GM18511 (cell line): ENCODE measurements around the gene CENPB.

Source experiments
- ATAC-seq: cut with Tn5 transposase; IDR thresholded peaks from one replicate; pipeline ENCODE4 v1.9.1; 2021; ENCODE audit warnings: mild to moderate bottlenecking, moderate library complexity; ENCODE audit not compliant: unreplicated experiment

The CENPB gene

DNA sequence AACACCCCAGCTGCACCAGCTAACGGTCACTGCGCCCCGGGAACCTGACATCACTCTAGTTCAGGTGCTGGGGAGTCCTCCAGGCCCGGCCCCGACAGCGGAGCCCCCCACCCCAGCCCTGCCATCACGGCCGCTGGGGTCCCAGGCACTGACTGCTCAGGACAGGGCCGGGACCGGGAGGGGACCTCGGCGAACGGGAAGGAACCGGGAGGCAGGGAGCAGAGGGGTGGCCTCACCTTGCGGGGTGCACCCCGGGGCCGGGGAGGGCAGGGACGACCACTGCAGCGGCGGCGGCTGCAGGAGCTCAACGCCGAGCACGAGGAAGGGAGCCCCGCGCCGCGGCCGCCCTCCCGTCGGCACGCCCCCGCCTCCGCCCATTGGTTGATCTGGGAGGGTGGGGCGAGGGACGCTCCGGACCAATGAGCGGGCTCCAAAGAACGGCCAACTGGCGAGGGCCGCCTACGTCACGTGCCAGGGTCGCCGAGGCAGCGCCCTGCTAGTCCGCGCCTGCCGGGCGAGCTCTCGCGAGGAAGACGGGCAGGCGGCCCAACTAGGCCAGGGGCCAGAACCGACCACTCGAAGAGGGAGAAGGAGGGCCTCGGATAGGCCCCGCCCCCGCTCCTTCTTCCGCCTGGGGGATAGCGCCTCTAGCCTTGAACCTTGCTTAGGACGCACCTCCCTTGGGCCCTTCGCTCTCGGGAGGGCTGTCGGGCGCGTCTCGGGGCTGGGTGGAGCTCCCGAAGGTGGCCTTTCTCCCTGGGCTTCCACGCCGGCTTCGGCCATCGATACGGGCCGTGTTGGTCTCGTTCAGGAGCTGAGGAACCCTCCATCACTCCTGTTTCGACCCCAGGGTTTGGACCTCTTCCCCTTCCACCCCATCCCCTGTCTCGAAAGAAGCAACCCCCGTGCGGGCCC, 18.9 kb downstream of the CENPB start, which contains the start of gene ADISSP:
Gene ADISSP (minus strand): TSS at position 327 of the 915 bp plus-strand sequence. CDS start 7,653 bp downstream, outside the sequence.
- peak; percentile 93 for ATAC-seq

DNA sequence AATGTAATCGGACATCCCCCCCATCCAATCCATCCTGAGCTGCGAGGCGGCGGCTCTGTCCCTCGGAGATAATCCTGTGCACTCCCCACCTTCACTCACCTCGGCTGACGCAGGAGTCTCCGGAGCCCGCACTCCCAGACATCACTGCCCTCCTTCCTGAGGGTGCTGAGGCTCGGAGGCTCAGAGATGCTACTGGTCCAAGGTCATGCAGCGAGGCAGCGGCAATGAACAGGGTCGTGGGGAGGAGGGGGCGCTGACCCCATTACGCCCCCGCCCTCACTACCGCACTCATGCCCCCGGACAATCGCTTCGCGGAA, 19.5 kb downstream of the CENPB start:
- ATAC-seq, result peak; percentile 6

DNA sequence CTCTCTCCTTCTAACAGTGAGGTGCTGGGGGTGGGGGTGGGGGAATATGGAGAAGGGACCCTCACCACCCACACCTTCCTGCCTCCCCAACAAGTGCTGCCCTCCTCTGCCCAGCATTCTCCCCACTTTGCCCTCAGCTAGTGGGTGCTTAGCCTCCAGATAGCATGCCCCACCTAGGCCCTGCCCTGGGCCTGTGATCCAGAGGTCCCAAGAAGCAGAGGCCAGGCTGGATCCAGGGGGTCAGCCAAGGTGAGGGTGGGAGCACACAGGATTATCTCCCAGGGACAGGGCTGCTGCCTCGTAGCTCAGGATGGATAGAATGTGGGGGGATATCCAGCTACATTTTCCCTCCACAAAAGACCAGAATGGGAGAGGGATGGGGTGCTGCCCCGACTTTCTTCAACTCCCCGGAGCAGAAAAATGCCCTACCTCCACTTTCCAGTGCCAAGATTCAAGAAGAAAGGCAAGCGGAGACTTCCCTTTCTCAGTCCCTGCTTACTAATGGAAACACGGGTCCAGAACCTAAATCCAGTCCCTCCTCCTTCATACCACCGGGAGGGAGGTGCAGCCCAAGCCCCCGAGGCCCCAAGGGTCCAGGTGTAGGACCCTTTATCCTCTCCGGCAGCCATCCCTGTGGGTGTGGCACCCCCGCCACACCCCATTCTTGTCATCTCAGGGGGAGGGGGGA, 20.0 kb downstream of the CENPB start:
- no peak for ATAC-seq

DNA sequence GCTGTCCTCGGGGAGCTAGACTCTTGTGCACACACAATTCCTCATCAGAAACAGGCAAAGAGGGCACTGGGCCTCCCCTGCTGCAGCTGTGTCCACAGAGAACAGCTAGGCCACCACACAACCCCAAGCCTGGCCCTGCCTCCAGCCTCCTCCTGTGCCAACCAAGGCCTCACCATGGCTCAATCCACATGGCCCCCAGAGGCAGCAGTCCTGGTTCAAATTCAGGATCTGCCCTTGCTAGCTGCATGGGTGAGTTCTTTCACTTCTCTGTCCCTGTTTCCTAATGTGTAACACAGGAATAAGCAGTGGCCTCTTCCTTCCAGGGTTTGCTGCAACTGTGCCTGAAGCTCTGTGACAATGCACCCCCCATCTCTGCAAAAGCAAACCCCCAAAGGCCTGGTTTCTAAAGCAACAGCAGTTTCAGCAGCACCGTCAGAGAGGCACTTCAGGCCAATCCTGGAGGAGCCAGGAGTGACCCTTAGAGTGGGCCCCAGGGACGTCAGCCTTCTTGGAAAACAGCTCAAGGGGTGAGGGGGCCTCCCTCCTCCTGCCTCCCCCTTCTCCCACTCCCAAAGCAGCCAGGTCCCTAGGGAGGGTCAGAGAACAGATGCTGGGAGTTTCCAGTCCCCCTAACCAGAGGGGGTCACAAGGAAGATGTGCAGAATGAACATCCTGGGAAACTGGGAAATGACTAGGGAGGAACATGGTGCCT, 21.2 kb downstream of the CENPB start:
- ATAC-seq, result no peak

DNA sequence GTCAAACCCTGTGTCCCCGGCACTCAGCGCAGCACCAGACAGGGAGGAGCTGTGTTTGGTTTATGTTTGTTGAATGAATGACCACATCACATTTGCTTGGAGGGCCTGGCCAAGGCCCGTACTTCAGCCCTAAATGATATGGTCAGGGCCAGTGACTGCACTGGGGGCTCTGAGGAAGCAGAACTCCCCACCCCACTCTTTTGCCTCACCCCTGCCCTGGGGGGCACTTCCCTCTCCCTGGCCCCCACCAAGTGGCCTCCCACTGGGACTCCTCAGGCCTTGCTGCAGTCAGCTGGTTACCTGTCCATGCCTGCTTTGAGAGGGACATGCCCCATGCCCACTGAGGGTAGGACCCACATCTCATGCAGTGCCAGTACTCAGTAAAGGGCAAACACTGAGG, 21.9 kb downstream of the CENPB start:
- no peak for ATAC-seq

DNA sequence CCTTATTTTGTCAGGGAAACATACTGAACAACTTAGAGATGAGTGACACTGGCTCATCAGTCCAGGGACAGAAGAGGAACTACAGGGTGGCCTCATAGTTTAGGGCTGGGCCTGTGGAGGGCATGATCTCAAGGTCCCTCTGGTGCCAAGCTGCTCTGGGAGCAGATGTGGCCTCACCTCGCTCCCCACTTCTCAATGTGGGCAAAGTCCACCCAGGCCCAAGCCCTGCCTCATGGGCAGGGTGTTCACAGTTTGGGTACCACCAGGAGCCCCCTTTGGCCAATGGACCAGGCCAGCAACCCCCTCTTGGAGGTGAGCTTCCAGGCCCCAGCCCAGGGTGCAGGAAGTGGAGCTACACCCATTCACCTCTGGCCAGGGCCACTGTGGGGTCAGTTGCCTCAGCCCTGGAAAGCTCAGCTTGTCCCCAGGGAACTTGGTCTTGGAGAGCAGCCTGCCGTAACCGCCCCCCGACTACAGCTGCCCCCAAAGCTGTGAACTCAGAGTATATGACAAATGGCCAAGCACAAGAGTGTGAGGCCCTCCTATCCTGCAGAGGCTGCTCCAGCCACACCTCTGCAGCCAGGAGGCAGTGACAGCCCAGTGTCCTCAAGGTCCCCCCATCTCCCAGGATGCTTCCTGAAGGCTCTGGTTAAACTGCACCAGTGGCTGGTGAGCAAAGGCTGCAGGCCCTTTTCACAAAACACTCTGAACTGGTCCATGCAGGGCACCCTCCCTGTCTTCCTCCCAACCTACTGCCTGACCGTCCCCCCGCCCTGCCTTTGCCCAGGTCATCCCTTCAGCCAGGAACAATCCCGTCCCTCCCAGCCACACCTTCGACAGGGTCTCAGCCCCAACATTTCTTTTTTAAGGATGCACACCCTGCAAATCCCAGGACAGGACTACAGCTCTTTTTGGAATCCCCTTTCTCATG, 22.6 kb downstream of the CENPB start:
- no peak for ATAC-seq

DNA sequence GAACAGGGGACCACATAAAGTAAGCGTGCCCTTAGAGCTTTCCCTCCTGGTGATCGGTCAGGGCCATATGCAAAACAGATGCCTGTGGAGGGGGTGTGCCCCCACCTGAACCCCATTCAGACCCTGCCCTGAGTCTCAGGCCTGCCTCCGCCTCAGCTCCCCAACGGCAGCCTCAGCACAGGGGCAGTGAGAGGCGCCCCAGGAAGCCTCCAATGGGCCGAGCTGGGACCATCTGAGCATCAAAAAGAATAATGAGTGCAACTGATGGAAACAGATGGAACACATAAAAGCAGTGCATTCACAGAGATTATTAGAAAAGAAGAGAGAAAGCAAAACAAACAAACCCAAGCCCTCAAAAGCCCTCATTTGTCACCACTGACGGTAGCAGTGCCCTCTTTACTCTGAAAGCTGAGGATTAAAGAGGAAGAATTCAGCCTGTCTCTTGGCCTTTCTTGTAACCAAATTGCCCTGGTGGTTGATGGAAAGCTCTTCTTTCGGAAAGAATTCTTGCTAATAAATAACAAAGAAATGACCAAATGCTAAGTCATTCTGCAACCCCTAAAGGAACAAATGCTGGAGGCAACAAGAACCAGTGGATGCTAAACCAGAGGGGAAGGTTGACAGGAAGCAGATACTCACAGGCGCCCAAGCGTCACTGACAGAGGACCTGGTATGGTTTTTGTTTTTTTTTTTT, 25.7 kb downstream of the CENPB start:
- no peak for ATAC-seq

DNA sequence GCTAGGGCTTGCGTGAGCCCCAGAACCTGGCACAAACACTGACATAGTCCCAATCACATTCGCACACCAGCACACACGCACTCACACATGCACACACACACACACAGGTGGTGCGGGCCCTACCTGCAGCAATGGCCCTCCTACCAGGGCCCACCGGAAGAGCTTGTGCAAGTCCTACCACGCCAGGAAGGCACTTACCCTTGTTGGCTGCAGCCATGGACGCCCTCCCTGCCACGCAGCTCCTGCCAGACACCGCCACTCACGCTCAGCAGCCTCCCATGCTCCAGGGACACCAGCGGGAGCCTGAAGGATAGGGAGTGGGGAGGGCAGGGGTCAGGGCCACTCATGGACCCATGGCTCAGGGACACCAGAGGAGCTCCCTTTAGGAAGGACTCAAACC, 26.7 kb downstream of the CENPB start:
- ATAC-seq, result no peak

DNA sequence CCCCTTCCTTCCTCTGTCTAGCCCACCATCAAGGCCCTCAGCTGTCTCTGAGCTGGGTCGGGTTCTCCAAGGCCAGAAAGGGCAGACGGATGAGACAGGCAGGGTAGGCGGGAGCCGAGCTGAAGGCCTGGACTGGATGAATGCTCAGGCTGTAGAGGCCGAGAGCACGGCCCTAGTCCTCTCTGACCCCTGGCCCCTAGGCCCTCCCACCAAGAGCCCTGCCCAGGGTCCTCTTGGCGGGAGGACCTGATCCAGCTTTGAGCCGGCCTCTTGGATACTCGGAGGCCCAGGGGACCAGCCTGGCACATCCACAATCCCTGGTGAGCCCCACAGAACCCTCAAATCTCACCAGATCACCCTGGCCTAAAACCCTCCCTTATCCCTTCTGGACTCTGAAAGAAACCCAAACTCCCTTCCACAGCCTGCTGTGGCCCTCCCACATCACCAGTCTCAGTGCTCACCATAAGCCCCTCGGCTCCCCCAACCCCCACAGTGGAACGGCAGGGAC, 27.2 kb downstream of the CENPB start:
- ATAC-seq, result no peak

DNA sequence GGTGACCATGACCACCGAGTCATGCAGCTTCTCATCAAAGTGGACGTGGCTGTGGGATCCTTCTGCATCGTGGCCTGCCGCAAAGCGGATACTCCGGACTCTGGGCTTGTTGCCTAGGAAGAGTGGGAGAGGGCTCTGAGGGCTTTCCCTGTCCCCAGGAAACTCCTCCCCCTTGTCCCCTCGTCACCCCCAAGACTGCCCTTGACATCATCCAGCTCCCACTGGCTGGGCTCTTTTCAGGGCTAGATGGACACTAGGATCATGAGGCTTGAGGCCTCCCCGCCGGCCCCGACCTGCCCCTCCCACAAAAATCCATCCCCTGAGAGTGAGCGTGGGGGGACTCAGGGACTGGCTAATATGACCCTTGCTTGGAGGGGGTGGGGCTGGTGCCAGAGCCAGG, 28.0 kb downstream of the CENPB start:
- no peak for ATAC-seq

DNA sequence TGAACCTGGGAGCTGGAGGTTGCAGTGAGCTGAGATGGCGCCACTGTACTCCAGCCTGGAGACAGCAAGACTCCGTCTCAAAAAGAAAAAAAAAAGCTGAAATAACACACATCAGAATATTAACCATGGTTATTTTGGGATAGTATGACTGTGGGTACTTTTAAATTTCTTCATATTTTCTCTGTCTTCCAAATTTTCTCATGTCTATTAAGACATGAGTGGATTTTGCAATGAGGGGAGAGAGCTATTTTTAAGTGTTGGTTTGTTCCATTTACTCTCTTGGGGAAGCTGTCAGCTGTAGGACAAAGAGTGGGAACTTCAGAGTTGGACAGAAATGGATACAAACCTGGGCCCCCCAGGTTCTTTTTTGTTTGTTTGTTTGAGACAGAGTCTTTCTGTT, 29.3 kb downstream of the CENPB start:
- ATAC-seq, result no peak

DNA sequence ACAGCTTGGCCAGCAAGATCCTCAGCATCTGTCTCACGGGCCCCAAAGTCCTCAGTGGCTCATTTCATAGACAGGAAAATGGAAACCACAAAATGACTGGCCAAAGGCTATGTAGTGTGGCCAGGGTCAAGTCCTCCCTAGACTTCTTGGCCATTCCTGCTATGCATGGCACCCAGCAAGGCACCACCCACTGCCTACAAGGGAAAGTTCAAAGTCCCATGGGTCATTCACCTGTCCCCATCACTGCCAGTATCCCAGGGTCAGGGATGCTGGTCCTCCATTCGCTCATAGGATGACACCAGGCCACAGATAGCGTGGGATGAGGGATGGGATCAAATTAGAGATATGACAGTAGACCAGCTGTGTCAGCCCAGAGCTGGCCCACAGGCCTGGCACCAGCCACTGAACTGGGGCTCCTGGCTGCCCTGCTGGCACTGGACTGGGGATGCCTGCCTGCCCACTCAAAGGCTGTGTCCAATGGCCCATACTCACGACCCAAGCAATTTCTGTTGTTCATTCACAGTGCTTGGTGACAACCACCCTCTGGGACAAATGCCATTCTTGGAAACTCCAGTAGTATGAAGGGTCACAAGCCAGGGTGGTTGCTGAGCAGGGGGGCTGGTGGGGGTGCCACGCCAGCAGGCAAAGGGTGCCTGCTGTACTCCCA, 30.6 kb downstream of the CENPB start:
- no peak for ATAC-seq

DNA sequence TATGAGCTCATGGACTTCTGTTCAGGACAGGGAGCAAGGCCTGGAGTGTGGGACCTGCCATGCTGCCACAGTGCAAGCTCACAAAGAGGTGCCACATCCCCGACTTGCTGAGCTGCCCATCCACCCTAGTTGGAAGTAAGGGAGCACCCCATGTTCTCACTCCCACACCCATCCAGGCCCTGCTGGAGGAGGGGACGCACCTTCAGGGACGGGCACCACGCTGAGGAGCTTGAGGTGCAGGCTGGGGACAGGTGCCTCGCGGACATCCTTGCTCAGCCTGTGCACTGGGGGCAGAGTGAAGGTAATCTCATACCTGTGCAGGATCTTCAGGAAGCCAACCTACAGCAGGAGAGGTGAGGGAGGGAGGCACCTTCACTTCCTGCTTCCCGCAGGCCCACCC, 31.3 kb downstream of the CENPB start:
- ATAC-seq, result no peak

DNA sequence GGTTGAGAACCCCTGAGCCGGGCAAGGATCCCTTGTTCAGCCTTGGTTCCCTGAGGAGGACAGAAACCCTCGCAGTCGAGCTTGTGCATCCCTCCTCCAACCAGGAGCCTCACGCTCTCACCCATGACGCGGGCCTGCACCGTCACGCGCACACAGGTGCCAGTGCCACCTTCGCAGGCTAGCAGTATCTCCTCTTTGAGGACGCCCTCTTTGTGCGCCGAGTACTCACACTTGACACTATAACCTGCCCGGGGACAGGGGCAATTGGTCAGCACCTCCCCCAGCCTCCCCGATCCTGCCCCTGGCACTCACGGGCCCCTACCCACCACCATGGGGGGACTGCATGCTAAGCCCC, 32.3 kb downstream of the CENPB start:
- ATAC-seq, result no peak

DNA sequence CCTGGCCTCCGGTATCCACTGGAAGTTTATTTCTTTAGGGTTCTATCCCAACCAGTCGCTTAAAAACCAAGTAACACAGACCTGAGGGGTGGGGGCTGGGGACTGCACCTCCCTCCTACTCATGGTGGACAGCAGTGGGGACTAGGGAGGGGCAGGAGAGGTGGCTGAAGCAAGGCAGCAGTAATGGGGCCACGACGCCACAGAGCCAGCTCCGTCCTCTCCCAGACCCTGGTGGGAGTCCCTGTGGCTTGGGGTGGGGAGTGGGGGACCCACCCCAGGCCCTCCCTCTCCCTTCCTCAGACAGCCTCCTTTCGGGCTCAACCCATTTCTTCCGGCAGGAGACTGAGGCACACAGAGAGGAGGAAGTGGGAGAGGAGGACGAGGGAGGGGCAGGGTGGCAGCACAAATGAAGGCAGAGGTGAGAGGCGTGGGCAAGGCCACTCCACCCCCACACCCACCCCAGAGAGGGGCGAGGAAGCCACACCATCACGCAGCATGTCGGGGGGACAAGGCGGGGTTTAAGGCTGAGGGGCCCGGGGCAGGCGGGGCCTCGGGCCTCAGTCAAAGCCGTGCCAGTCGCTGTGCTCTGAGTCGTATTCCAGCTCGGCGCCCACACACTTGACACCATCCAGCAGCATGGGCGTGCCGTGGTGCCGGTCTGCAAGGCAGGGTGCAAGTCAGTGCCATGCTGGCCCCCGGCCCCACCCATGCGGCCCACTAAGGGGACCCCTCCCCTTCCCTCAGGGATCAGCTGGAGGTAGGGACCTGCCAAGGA, 32.9 kb downstream of the CENPB start:
- no peak for ATAC-seq

DNA sequence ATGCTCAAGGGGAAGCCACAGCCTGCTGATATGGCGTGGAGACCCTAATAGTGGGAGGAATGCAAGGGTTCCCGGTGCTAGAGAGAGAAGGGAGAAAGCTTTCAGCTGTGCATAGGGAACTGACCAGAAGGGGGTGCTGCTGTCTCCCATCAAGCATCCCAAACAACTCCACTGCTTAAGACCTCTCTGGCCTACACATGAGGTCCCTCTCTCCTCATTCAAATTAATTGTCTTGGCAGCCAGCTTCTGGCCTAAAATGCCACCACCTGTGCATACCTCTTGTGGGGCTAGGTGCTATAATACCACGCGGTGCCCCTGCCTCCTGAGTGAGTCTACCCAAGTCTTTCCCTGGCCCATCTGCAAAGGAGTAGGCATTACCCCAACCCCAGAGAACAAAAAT, 33.4 kb downstream of the CENPB start:
- ATAC-seq, result no peak

DNA sequence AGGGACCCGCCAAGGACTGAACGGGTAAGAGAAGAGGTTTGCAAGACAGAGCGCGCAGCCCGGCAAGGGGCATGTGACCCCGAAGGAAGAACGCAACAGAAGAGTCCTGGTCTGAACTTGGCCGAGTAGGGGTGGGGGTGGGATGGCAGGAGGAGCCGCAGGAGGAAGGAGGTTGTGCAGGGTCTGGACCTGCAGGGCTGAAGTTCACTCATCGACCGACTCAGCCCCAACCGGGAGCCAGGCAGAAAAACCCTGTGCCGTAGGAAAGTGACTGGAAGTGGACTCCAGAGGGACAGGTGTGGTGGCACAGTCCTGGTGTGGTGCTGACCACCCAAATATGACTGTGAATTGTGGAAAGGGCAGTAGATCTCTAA, 34.2 kb downstream of the CENPB start:
- ATAC-seq, result no peak

DNA sequence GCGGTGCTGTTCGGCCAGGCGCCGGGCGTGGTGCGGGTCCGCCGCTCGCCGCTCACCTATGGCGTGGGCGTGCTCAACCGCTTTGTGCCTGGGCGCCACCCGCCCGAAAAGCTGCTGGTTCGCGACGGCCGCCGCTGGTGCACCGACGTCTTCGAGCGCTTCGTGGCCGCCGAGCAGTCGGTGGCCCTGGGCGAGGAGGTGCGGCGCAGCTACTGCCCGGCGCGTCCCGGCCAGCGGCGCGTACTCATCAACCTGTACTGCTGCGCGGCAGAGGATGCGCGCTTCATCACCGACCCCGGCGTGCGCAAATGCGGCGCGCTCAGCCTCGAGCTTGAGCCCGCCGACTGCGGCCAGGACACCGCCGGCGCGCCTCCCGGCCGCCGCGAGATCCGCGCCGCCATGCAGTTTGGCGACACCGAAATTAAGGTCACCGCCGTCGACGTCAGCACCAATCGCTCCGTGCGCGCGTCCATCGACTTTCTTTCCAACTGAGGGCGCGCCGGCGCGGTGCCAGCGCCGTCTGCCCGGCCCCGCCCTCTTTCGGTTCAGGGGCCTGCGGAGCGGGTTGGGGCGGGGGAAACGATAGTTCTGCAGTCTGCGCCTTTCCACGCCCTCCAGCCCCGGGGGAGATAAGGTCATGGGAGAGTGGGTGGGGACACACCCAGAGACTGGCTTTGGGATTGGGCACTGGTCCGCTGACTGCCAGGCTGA, 34.7 kb downstream of the CENPB start:
- no peak for ATAC-seq
